Left lung (tissue), 10 donors: ENCODE measurements around the gene CLDN18. TPM values are rescaled to one million over a fixed set of nuclear protein-coding genes. Genes with fewer than 3 reads are reported as not detected.

Experiments
- ATAC-seq: fragments of 200-7000 bp; cut with Tn5 transposase; one replicate; pipeline ENCODE4 v1.9.1; 2020; ENCODE audit warnings: moderate library complexity
- DNase-seq, 4 donors: peaks; one replicate each; pipeline ENCODE4 v3.0.0-alpha.2; 2013 to 2020
- H3K27ac ChIP-seq, 2 donors: fragments of 200-600 bp; sonication (generic) in 1 of 2; one replicate each; pipeline versions ENCODE4 v1.5.0 to v1.8.0; 2020 to 2021
- H3K27me3 ChIP-seq, 2 donors: fragments of 200-600 bp; sonication (generic) in 1 of 2; one replicate each; pipeline versions ENCODE4 v1.5.0 to v1.8.0; 2020 to 2021
- H3K36me3 ChIP-seq, 2 donors: fragments of 200-600 bp; sonication (generic) in 1 of 2; one replicate each; pipeline versions ENCODE4 v1.5.0 to v1.8.0; 2020 to 2021
- H3K4me1 ChIP-seq, 2 donors: fragments of 200-600 bp; one replicate each; pipeline ENCODE4 v1.8.0; 2021
- H3K4me3 ChIP-seq, 2 donors: fragments of 200-600 bp; sonication (generic) in 1 of 2; one replicate each; pipeline versions ENCODE4 v1.5.0 to v1.8.0; 2020 to 2021; ENCODE audit warnings: mild to moderate bottlenecking in 1 of 2
- H3K9me3 ChIP-seq, 2 donors: fragments of 200-600 bp; sonication (generic) in 1 of 2; one replicate each; pipeline versions ENCODE4 v1.5.0 to v1.8.0; 2020 to 2021
- intact Hi-C, 2 donors: fragments of 100-400 bp; cut with DNase I; formaldehyde crosslinking; loops; one replicate each; pipeline versions ENCODE4 v1.11.2 to v1.14.2; 2022
- polyA plus RNA-seq, 6 donors: library from polyadenylated mRNA; unstranded; fragments of 120-200 nt; gene quantifications; one replicate each; pipeline ENCODE4 v1.2.1, GENCODE V29; 2013; ENCODE audit not compliant: insufficient read length in 6 of 6
- total RNA-seq, 2 donors: library from RNA; stranded (reverse); fragmentation: NEBNext Ultra II Directional; extraction: Animal tissue kit (Norgen Biotek cat#: 25700); gene quantifications; one replicate each; pipeline ENCODE4 v1.2.1, GENCODE V29; 2021
- TF ChIP-seq, protein P1 (sequence below), 2 donors: fragments of 200-600 bp; sonication (generic) in 1 of 2; IDR thresholded peaks; one replicate each; pipeline versions ENCODE4 v1.5.0 to v1.8.0; 2021; ENCODE audit warnings: antibody characterized with exemption in 2 of 2
- donor health status: DM: no; HTN: yes; CAD: no.
- donor health status: DM: no; HTN: no; CAD: no.

CLDN18 gene
- total and polyA plus RNA-seq, 8 donors: 53.1 to 354 (median 65.4) TPM

GRCh38 chr3:138005627-138006026, 4.3 kb upstream of the CLDN18 start:
- intact Hi-C loops: no loop called here
- no peak overlapping the region for H3K4me3 ChIP-seq
- no peaks in the 10 kb centered on the region for H3K27me3 ChIP-seq
- DNase-seq (no peak), ATAC-seq (no peak)
- H3K36me3 ChIP-seq: no peaks in the 10 kb centered on the region
- TF ChIP-seq, protein P1, sequence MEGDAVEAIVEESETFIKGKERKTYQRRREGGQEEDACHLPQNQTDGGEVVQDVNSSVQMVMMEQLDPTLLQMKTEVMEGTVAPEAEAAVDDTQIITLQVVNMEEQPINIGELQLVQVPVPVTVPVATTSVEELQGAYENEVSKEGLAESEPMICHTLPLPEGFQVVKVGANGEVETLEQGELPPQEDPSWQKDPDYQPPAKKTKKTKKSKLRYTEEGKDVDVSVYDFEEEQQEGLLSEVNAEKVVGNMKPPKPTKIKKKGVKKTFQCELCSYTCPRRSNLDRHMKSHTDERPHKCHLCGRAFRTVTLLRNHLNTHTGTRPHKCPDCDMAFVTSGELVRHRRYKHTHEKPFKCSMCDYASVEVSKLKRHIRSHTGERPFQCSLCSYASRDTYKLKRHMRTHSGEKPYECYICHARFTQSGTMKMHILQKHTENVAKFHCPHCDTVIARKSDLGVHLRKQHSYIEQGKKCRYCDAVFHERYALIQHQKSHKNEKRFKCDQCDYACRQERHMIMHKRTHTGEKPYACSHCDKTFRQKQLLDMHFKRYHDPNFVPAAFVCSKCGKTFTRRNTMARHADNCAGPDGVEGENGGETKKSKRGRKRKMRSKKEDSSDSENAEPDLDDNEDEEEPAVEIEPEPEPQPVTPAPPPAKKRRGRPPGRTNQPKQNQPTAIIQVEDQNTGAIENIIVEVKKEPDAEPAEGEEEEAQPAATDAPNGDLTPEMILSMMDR (IDR thresholded peaks at IDR 0.05): no peak
- no peaks in the 10 kb centered on the region for H3K9me3 ChIP-seq
- no peak overlapping the region for H3K27ac ChIP-seq
- H3K4me1 ChIP-seq: no peaks in the 10 kb centered on the region

GRCh38 chr3:138007898-138008297, 2.1 kb upstream of the CLDN18 start:
- no peaks in the 10 kb centered on the region for H3K27me3 ChIP-seq

DNA sequence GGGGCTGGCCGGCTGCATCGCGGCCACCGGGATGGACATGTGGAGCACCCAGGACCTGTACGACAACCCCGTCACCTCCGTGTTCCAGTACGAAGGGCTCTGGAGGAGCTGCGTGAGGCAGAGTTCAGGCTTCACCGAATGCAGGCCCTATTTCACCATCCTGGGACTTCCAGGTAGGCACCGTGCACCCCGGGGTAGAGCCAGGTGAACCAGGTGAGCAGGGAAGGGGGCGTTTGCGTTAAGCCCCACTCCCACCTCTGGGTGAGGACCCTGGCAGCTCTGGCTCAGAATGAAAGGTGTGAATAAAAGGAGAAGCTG, 267 bp downstream of the CLDN18 start:
- TF ChIP-seq, protein P1 (IDR thresholded peaks at IDR 0.05): no peak
- Histone ChIP-seq H3K27me3 (no peaks in the 10 kb centered on the region), H3K9me3 (no peaks in the 10 kb centered on the region), H3K4me3 (peak overlapping the region; percentile 10 to 27), H3K4me1 (no peaks in the 10 kb centered on the region), H3K36me3 (no peaks in the 10 kb centered on the region), H3K27ac (peak overlapping the region; percentile 24 to 80)
- ATAC-seq (no peak), DNase-seq (no peak)
- intact Hi-C loops: no loop called here

More at GRCh38 chr3:138007898-138008297, 2.1 kb upstream of the CLDN18 start:
- H3K4me3 ChIP-seq: no peak overlapping the region
- TF ChIP-seq, protein P1 (IDR thresholded peaks at IDR 0.05): no peak
- no peak overlapping the region for H3K27ac ChIP-seq
- H3K4me1 ChIP-seq: no peaks in the 10 kb centered on the region
- no peaks in the 10 kb centered on the region for H3K36me3 ChIP-seq
- H3K9me3 ChIP-seq: no peaks in the 10 kb centered on the region
- intact Hi-C loops: no loop called here
- ATAC-seq (no peak), DNase-seq (no peak)

- TF ChIP-seq, protein P1 (IDR thresholded peaks at IDR 0.05): no peak
Observed at GRCh38 chr3:138011722-138012121, 1.8 kb downstream of the CLDN18 start.

DNA sequence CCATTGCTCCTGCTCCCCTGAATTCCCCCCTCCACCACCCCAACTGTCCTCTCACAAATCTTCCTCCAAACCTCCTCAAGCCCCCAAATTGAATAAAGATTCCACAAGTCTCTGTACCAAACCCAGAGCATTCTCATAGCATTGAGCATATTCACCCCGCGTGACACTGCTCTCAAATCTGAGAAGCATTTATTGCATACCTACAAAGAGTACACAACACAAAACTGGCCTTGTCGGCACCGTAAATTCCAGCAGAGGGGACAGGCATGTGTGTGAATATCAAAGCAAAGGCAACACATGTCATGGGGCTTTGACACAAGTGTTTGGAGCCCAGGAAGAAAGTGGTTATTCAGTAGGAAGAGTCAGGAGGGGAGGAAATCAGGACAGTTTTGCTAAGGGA, 2.6 kb downstream of the CLDN18 start:
- peak overlapping the region; percentile 24 to 33 for H3K27ac ChIP-seq
- no peaks in the 10 kb centered on the region for H3K9me3 ChIP-seq
- no peaks in the 10 kb centered on the region for H3K36me3 ChIP-seq
- peak overlapping the region in 1 of 2 donors; percentile 10 for H3K4me3 ChIP-seq
- TF ChIP-seq, protein P1 (IDR thresholded peaks at IDR 0.05): no peak
- intact Hi-C loops: no loop called here
- no peaks in the 10 kb centered on the region for H3K27me3 ChIP-seq
- DNase-seq: no peak
- peak; percentile 17 for ATAC-seq
- no peaks in the 10 kb centered on the region for H3K4me1 ChIP-seq

More at GRCh38 chr3:138011722-138012121, 1.8 kb downstream of the CLDN18 start:
- peak overlapping the region; percentile 24 to 80 for H3K27ac ChIP-seq
- no peak for DNase-seq
- H3K9me3 ChIP-seq: no peaks in the 10 kb centered on the region
- H3K4me1 ChIP-seq: no peaks in the 10 kb centered on the region
- peak; percentile 30 for ATAC-seq
- H3K4me3 ChIP-seq: peak overlapping the region; percentile 10 to 17
- no peaks in the 10 kb centered on the region for H3K36me3 ChIP-seq
- no peaks in the 10 kb centered on the region for H3K27me3 ChIP-seq
- intact Hi-C loops: no loop called here
